Measurements from ENCODE around the gene GPC5.

DNA sequence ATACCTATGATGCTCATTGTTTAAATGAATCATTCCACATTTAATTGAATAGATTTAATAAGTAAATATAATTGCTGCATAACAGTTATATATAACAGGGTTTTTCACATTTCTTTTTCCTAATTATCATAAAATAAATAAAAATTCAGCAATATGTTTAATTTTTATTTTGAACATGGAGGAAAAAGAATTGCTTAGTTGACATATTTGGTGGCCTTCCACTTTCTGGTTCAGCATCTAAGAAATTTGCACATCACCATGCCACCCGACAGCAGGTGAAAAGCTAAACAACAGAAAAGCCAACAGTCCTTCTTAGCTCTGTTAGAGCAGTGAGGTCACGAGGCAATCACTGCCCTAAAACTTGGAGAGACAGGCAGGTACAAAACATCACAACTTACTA lies 790.2 kb downstream of the GPC5 start:
- TF ChIP-seq, protein P1, sequence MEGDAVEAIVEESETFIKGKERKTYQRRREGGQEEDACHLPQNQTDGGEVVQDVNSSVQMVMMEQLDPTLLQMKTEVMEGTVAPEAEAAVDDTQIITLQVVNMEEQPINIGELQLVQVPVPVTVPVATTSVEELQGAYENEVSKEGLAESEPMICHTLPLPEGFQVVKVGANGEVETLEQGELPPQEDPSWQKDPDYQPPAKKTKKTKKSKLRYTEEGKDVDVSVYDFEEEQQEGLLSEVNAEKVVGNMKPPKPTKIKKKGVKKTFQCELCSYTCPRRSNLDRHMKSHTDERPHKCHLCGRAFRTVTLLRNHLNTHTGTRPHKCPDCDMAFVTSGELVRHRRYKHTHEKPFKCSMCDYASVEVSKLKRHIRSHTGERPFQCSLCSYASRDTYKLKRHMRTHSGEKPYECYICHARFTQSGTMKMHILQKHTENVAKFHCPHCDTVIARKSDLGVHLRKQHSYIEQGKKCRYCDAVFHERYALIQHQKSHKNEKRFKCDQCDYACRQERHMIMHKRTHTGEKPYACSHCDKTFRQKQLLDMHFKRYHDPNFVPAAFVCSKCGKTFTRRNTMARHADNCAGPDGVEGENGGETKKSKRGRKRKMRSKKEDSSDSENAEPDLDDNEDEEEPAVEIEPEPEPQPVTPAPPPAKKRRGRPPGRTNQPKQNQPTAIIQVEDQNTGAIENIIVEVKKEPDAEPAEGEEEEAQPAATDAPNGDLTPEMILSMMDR (IDR thresholded peaks at IDR 0.05): no peak
- no peak for TF ChIP-seq REST (IDR thresholded peaks at IDR 0.05; ENCODE audit: insufficient read depth in 1 of 2, low read depth in 2 of 2, low read length in 1 of 2)
- no peak for TF ChIP-seq POLR2AphosphoS5 (IDR thresholded peaks at IDR 0.05; ENCODE audit: low read depth, low read length)
- no peak for TF ChIP-seq SIN3A (IDR thresholded peaks at IDR 0.05; ENCODE audit: borderline replicate concordance, insufficient read depth, low read depth, low read length)
